ENCODE results near the gene ALOX5AP.
A peak's percentile ranks its signal among the peaks of the same experiment; 100 is the strongest.

ALOX5AP gene

GRCh38 chr13:30735025-30735871 lies at the start of gene ALOX5AP:
ALOX5AP (plus strand) TSS chr13:30735543; CDS start chr13:30735606, 63 bp downstream.
- DNase-seq (ENCODE audit: low spot score): no peak

- no peak for DNase-seq (ENCODE audit: low spot score)
Measured at GRCh38 chr13:30685987-30686386, 49.4 kb upstream of the ALOX5AP start.

- DNase-seq (ENCODE audit: low spot score): no peak
Measured at GRCh38 chr13:30687601-30688000, 47.7 kb upstream of the ALOX5AP start.

- DNase-seq (ENCODE audit: low spot score): no peak
Measured at GRCh38 chr13:30689752-30690151, 45.6 kb upstream of the ALOX5AP start.

- peak; percentile 30 for DNase-seq (ENCODE audit: low spot score)
Measured at GRCh38 chr13:30690282-30691188, 44.8 kb upstream of the ALOX5AP start.

- DNase-seq (ENCODE audit: low spot score): no peak
Measured at GRCh38 chr13:30692113-30692512, 43.2 kb upstream of the ALOX5AP start.

- DNase-seq (ENCODE audit: low spot score): no peak
Measured at GRCh38 chr13:30696278-30697176, 38.8 kb upstream of the ALOX5AP start.

- DNase-seq (ENCODE audit: low spot score): no peak
Measured at GRCh38 chr13:30697177-30697953, 38.0 kb upstream of the ALOX5AP start.

GRCh38 chr13:30697996-30698401 lies 37.3 kb upstream of the ALOX5AP start:
- DNase-seq (ENCODE audit: low spot score): no peak

- DNase-seq (ENCODE audit: low spot score): no peak
Measured at GRCh38 chr13:30698488-30699005, 36.8 kb upstream of the ALOX5AP start.

GRCh38 chr13:30700364-30700763 lies 35.0 kb upstream of the ALOX5AP start:
- DNase-seq (ENCODE audit: low spot score): no peak

- no peak for DNase-seq (ENCODE audit: low spot score)
Measured at GRCh38 chr13:30702006-30702405, 33.3 kb upstream of the ALOX5AP start.

- no peak for DNase-seq (ENCODE audit: low spot score)
Measured at GRCh38 chr13:30704596-30704995, 30.7 kb upstream of the ALOX5AP start.

- no peak for DNase-seq (ENCODE audit: low spot score)
Measured at GRCh38 chr13:30705680-30706079, 29.7 kb upstream of the ALOX5AP start.

GRCh38 chr13:30708541-30708940 lies 26.8 kb upstream of the ALOX5AP start:
- DNase-seq (ENCODE audit: low spot score): no peak

GRCh38 chr13:30710442-30710841 lies 24.9 kb upstream of the ALOX5AP start:
- DNase-seq (ENCODE audit: low spot score): no peak

- no peak for DNase-seq (ENCODE audit: low spot score)
Measured at GRCh38 chr13:30711375-30711774, 24.0 kb upstream of the ALOX5AP start.

GRCh38 chr13:30711837-30712236 lies 23.5 kb upstream of the ALOX5AP start:
- DNase-seq (ENCODE audit: low spot score): no peak

GRCh38 chr13:30712536-30713532 lies 22.5 kb upstream of the ALOX5AP start:
- no peak for DNase-seq (ENCODE audit: low spot score)
